ENCODE results near the gene DSC1. TPM values are rescaled to one million over a fixed set of nuclear protein-coding genes. Genes with fewer than 3 reads are reported as not detected.

Gene DSC1, protein sequence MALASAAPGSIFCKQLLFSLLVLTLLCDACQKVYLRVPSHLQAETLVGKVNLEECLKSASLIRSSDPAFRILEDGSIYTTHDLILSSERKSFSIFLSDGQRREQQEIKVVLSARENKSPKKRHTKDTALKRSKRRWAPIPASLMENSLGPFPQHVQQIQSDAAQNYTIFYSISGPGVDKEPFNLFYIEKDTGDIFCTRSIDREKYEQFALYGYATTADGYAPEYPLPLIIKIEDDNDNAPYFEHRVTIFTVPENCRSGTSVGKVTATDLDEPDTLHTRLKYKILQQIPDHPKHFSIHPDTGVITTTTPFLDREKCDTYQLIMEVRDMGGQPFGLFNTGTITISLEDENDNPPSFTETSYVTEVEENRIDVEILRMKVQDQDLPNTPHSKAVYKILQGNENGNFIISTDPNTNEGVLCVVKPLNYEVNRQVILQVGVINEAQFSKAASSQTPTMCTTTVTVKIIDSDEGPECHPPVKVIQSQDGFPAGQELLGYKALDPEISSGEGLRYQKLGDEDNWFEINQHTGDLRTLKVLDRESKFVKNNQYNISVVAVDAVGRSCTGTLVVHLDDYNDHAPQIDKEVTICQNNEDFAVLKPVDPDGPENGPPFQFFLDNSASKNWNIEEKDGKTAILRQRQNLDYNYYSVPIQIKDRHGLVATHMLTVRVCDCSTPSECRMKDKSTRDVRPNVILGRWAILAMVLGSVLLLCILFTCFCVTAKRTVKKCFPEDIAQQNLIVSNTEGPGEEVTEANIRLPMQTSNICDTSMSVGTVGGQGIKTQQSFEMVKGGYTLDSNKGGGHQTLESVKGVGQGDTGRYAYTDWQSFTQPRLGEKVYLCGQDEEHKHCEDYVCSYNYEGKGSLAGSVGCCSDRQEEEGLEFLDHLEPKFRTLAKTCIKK
- not detected in 2 replicates for total RNA-seq

GRCh38 chr18:31162825-31163435 lies at the start of gene DSC1:
Gene DSC1 (minus strand): TSS chr18:31162856. CDS start chr18:31162594, 262 bp downstream.
- intact Hi-C loops (cut with micrococcal nuclease) = loop anchor here (10.0 kb wide), 1 partner anchor 142 kb away; no protein-coding TSS in a partner anchor

GRCh38 chr18:31211047-31211446 lies 48.4 kb upstream of the DSC1 start:
- intact Hi-C loops (cut with micrococcal nuclease) = no loop called here

GRCh38 chr18:31209041-31209440 lies 46.4 kb upstream of the DSC1 start:
- intact Hi-C loops (cut with micrococcal nuclease) = no loop called here

DNA sequence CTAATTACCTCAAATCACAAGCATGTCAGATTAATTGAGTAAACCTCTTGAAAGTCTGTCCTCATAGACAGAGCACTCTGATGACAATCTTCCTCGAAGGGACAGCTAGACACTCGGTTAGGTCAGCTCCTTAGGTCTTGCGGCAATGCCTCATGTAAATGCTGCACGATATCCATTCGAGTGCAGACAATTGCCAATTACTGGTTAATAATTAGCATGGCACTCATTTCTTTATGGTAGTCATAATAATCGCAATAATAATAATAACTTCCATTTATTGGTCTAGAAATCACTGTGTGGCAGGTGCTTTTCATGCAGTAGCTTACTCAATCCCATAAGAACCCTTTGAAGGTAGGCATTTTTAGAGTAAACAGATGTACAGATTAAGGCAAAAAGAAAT lies 44.7 kb upstream of the DSC1 start:
- intact Hi-C loops (cut with micrococcal nuclease) = no loop called here

DNA sequence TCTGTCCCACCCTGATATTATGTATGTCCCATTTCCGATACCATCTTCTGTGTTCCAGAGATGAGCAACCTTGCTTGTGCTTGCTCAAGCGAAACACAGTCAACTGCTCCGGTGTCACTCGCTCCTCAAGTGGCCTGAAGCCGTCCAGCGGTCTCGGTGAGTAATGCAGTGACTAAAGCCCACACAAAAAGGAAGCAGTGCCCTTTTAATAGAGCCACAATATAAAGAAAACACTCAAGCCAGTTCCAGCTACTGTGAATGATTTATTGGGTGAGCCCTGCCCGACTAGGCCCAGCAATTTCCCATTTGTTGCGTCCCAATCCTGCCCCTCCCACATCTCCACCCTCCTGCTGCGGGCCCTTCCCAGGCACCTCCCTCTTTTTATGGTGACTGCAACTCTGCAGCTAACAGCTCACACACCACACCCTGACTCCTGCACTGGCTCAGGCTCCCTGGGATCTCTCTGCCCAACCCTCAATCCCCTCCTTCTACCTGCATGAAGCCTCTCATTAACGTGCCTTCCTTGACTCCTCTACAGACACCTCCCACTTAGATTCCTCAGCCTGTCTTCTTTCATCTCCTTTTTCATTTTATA lies 44.2 kb upstream of the DSC1 start:
- intact Hi-C loops (cut with micrococcal nuclease) = no loop called here

- intact Hi-C loops (cut with micrococcal nuclease) = no loop called here
Observed at GRCh38 chr18:31206071-31206470, 43.4 kb upstream of the DSC1 start.

GRCh38 chr18:31205273-31205672 lies 42.6 kb upstream of the DSC1 start:
- intact Hi-C loops (cut with micrococcal nuclease) = no loop called here

DNA sequence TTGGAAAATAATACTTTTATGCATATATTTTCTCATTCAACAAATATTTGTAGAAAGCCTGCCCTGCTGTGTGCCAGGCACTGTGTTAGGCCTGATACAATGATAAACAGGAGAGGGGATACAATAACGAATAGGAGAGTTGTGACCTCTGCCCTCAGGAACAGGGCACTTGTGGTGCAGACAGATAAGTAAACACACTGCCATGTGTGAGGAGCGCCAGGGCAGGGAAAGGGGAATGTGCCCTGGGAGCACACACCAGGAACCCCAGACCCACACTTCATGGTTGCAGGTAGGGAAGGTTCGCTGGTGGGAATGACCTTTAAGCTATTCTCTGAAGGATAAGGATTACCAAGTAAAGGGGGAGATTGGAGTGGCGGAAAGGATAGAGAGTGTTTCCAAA lies 42.2 kb upstream of the DSC1 start:
- intact Hi-C loops (cut with micrococcal nuclease) = no loop called here

DNA sequence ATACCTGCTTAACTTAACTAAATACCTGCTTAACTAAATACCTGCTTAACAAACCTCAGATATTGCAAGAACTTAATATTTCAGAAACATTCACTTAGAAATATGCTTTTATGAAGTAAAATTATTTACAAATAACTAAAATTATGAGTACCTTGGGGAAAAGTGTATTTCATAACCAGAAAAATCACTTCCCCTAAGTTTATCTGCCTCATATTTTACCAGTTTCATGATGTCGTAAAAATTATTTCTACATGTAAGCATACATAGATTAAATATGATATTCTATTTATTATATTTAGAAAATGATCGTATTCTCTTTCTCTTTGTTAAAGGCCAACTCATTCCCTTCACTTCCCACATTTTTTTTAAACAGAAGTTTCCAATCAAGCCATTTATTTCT lies 41.5 kb upstream of the DSC1 start:
- intact Hi-C loops (cut with micrococcal nuclease) = no loop called here

GRCh38 chr18:31203794-31204148 lies 41.1 kb upstream of the DSC1 start:
- intact Hi-C loops (cut with micrococcal nuclease) = no loop called here

DNA sequence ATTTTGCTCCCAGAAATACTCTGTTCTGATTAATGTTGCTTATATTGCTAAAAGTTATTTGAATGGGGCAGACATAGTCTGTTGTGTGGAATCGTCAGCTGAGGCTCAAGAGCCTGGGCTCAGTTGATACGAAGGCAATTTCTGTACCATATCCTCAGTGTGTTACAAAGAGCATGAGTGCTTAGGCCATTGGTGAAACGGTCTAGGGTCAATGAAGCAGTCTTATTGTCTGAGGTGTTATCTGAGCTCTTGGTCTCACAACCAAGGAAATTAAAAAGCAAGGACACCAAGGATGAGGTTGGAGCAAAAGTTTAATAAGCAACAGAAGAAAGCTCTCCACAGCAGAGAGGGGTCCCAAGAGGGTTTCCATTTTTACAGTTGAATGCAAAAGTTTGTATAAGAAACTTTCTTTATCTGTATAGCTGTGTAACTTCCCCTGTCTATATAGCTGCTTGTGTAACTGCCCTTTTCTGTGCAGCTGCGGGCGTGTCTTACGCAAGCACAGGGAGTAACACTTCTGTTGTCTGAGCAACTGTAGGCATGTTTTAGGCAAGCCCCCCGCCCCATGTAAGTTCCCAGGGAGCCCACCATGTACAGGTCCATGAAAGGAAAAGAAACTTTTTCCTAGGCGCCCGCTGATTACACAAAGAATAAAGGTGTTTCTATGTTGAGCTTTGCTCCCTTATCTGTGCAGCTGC lies 40.6 kb upstream of the DSC1 start:
- intact Hi-C loops (cut with micrococcal nuclease) = no loop called here

- intact Hi-C loops (cut with micrococcal nuclease) = no loop called here
Observed at GRCh38 chr18:31199190-31199769, 36.6 kb upstream of the DSC1 start.

- intact Hi-C loops (cut with micrococcal nuclease) = no loop called here
Observed at GRCh38 chr18:31197676-31198075, 35.0 kb upstream of the DSC1 start.

GRCh38 chr18:31195063-31195462 lies 32.4 kb upstream of the DSC1 start:
- intact Hi-C loops (cut with micrococcal nuclease) = no loop called here

- intact Hi-C loops (cut with micrococcal nuclease) = no loop called here
Observed at GRCh38 chr18:31192086-31192776, 29.6 kb upstream of the DSC1 start.

DNA sequence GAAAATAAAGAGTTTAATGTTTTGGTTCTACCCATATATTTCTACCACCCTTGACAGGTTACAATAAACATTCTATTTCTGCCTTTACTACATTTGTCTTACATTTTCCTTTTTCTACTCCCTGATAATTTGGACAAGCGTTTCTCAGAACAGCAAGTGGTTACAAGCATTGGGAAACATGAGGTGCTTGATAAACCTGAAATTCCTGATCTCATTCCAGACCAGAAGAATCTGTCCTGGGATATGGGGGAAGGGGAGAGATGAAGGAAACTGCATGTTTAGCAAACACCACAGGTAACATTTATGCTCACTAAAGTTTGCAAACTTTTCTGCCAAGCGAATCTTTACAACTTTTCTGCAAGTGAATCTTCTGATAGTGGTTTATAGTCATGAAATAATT lies 28.3 kb upstream of the DSC1 start:
- intact Hi-C loops (cut with micrococcal nuclease) = no loop called here

GRCh38 chr18:31189757-31190156 lies 27.1 kb upstream of the DSC1 start:
- intact Hi-C loops (cut with micrococcal nuclease) = no loop called here

GRCh38 chr18:31185186-31185950 lies 22.7 kb upstream of the DSC1 start:
- intact Hi-C loops (cut with micrococcal nuclease) = no loop called here

GRCh38 chr18:31183302-31183701 lies 20.6 kb upstream of the DSC1 start:
- intact Hi-C loops (cut with micrococcal nuclease) = no loop called here

Data from T-helper 1 cell treated with Interleukin-12 subunit alpha and Interleukin-12 subunit beta and Interleukin-4 antibody, amounts not matched to agents 30 ng/mL and 1 ng/mL, for 36 hours (primary cell).